Mammary epithelial cell (primary cell): Measurements from ENCODE around the gene CDKN1C.

Experiments used
- CTCF ChIP-seq, 2 donors: IDR thresholded peaks in 1 of 2; conservative IDR thresholded peaks in 1 of 2; 2 replicates each; pipeline ENCODE4 v1.5.1; 2011 to 2012; ENCODE audit warnings: inconsistent platforms in 2 of 2, low read length in 2 of 2, mild to moderate bottlenecking in 2 of 2, control low read depth in 1 of 2, low read depth in 1 of 2; ENCODE audit not compliant: insufficient read depth in 1 of 2; ENCODE audit errors: extremely low read depth in 1 of 2
- EZH2 ChIP-seq: IDR thresholded peaks from 2 replicates; pipeline ENCODE4 v1.6.1; 2012; ENCODE audit warnings: low read length, inconsistent platforms, borderline replicate concordance

GRCh38 chr11:2923446-2924375, 38.1 kb upstream of the CDKN1C start:
- TF ChIP-seq CTCF (conservative IDR thresholded peaks at IDR 0.05 in 1 of 2, IDR thresholded peaks at IDR 0.05 in 1 of 2; ENCODE audit: extremely low read depth in 1 of 2, insufficient read depth in 1 of 2, low read depth in 1 of 2, low read length in 2 of 2) = no peak
- no peak for TF ChIP-seq EZH2
